GM18505 (cell line): ENCODE results near the gene ABCA8.
"Not testable (repeated sequence)": the region's sequence is repeated elsewhere in the genome, so short reads cannot be mapped to it uniquely, and the experiment has no call there.

Experiments used
- ATAC-seq: cut with Tn5 transposase; IDR thresholded peaks from one replicate; pipeline ENCODE4 v1.9.1; 2021; ENCODE audit not compliant: unreplicated experiment
- POLR2A ChIP-seq: IDR thresholded peaks from 4 replicates; pipeline ENCODE4 v1.6.1; 2011; ENCODE audit warnings: borderline replicate concordance; ENCODE audit not compliant: insufficient read depth, insufficient read length; ENCODE audit errors: extremely low read depth

Gene ABCA8

DNA sequence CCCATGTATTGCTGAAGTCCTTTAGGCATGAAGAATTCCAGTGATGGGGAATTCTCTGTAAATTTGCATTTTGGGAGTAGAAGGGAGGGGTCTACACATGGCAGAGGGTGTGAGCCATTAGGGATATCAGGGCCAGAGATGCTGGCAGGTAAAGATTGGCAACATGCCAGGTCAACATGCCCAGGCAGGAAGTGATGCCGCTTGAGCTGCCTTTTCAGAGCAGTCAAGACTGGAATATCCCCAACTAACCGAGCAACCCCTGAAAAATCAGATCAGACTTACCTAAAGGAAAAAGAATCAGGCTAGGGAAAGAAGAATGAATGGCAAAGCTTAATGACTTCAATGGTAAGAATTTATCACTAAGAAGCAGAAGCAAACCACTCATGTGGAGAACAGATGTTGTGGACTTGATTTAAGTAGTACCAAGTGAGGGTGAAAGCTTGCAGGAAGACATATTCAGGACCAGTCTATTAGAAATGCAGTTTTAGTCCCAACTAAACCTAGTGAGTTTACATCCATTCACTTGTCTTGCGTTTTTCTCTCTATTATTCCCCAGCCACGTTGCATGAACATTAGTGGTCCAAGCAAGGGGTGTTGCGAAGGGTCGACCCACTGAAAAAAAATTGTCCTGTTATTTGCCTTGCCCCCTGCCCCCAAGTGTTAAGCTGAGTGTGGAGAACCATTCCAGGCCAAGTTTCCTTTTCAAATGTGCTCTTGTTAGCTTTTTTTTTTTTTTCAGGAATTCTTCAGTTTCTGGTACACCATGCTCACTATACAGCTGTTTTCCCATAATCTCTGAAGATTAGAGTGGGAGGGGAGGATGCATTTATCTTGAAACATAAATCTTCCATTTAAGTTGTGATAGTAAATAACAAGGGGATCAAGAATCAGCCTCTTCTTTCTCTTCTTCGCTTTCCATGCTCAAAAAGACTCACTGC, 105.2 kb downstream of the ABCA8 start:
- TF ChIP-seq POLR2A = no peak
- ATAC-seq = no peak

DNA sequence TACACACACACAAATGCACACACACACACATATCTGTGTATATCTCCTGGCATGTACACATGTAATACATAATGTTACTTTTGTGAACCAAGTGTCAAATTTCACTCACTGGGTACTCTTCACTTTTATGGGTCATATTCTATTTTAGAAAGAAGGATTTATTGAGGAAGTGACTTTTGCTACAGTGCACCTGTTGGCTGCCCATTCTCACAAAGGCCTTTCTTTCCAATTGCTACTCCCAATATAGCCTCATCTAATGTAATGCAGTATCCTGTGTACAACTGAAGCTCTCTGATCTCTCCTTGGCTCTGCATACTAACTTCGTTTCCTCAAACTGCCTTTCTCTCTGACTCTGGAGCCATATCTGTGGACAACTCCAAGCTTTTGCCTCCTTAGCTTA, 107.5 kb downstream of the ABCA8 start:
- TF ChIP-seq POLR2A = no peak
- no peak for ATAC-seq

DNA sequence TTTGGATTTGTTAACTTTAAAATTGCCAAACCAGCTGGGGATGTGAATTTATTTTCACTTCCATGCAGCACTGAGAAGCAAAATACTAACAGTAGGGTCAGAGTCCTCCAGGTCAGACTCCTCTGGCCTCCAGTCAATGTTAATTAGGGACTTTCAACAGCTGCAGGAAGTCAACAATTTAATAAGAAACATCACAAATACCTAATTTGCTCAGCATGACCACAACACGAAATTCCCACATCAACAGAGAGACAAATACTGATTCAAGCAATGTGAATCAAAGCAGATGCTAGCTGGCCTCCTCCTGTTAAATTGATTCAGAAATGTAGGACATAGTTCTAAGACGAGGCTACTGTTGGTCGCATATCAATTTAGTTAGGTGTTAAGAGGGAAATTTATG, 111.7 kb downstream of the ABCA8 start:
- no peak for ATAC-seq
- no peak for TF ChIP-seq POLR2A

DNA sequence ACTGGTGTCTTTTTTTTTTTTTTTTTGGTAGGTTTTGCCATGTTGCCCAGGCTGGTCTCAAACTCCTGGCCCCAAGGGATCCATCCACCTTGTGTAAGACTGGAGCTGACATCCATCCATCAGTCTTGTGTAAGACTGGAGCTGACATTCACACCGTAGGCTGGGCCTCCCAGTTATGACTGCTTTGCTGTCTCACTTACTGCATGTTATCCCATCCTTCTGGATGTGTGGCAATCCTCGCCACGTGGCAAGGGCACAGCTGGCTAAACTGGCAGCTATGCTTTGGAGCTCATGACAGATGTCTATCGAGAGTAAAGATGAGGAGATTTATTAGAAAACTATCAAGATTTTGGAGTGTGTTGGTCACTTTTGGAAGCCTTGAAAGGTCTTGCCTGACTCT, 115.1 kb downstream of the ABCA8 start:
- TF ChIP-seq POLR2A = no peak
- ATAC-seq = no peak

DNA sequence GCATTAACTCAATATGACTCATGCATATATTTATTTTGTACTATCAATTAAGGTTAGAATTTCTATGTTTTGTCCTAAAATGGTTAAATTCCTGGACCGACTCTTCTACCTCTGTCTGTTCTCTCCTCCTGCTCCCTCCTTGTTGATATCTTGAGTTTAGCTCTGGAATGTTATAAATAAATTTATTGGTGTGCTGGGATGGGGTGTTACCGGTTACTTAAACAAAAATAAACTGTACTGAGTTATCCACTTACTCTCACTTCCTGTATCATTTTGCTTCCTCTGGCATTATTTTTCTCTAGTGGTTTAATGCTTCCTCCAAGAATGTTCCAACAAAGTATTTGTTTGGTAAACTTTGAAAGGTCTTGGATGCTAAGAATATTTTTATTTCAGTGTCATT, 120.1 kb downstream of the ABCA8 start:
- TF ChIP-seq POLR2A = no peak
- ATAC-seq = no peak

DNA sequence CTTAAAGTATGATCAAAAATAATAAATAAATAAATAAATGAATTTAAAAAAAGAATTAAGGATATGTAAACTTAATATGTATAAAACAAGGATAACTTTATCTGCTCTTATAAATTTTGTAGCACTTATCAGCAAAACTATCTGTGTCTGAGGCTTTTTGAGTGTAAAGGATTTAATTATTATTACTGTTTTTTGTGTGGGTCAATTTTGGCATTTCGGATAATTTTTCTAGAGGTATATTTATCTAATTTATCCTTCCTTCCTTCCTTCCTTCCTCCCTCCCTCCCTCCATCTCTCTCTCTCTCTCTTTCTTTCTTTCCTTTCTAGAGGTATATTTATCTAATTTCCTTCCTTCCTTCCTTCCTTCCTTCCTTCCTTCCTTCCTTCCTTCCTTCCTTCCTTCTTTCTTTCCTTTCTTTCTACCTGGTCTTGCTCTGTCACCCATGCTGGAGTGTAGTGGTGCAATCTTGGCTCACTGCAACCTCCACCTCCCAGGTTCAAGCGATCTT, 120.8 kb downstream of the ABCA8 start:
- no peak for ATAC-seq
- no peak for TF ChIP-seq POLR2A

DNA sequence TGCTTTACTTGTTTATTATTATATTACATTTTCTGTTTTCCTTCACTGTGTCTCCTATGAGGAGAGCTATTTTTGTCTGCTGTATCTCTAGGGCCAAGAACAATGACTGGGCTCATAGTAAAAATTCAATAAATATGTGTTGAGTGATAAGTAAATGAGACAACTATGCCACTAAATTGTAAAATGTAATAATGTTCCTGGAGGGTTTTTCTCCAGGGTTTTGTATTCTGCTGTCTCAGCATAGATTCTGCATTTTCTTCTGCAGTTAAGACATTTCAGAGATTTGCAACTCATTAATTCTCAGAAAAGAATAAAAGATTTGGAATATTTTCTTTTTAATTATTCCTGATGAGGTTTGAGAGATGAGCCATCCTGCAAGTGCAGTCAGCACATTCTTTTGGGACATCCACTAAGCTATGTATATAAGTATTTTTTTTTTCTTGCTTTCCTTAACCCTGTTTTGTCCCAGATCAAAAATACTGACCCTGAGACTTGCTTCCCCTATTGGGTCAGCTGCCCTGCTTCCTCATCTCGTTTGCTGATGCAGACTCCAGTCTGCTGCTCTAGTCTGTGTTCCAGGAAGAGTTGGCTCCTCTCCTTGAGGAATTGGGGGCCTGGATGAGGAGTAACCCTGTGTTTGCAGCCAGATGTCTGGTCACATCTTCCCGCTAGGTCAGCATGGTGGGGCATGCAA, 122.9 kb downstream of the ABCA8 start:
- no peak for TF ChIP-seq POLR2A
- no peak for ATAC-seq

DNA sequence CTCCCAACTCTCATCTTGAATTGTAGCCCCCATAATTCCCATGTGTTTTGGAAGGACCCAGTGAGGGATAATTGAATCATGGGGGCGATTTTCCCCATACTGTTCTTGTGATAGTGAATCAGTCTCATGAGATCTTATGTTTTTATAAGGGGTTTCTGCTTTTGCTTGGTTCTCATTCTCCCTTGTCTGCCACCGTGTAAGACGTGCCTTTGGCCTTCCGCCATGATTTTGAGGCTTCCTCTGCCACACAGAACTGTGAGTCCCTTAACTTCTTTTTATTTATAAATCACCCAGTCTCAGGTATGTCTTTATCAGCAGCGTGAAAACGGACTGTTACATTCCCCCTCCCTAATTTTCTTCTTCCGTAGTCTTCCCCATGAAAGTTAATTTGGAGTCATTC, 124.0 kb downstream of the ABCA8 start:
- TF ChIP-seq POLR2A = no peak
- ATAC-seq = no peak

DNA sequence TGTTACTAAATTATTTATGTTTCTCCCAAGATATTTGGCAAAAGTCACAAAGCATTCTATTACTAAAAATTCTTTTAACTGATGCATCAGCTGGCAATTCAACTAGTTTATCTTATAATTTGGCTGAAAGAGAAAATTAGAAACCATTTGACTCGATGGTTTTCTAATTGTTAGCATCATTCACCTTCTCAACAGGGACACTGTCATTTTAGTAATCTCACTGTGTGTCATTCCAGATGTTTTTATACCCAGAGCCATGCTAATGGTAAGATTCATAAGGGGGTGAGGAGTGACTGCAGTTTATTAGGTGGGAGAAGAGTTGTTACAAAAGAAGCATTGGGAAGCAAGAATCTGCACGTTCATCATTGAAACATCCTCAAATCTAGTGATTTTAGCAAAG, 124.9 kb downstream of the ABCA8 start:
- no peak for TF ChIP-seq POLR2A
- ATAC-seq = no peak

DNA sequence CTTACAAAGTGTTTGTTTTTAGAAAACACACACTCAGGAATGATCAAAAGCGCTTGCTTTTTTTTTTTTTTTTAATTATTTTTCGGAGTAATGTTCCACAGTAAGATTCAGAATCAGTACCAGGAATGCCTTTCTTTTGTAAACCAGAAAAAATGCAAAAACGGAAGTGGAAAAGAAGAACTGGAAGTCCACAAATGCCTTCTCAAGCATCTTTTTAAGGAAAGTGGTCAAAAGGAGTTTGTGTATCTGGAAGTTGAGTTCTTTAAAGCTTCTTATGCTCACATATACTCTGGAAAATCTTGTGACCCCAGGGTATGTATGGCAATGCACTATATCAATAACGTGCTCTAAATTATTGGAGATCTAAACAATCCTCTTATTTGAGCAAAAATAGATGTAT, 126.0 kb downstream of the ABCA8 start:
- no peak for TF ChIP-seq POLR2A
- ATAC-seq = no peak

DNA sequence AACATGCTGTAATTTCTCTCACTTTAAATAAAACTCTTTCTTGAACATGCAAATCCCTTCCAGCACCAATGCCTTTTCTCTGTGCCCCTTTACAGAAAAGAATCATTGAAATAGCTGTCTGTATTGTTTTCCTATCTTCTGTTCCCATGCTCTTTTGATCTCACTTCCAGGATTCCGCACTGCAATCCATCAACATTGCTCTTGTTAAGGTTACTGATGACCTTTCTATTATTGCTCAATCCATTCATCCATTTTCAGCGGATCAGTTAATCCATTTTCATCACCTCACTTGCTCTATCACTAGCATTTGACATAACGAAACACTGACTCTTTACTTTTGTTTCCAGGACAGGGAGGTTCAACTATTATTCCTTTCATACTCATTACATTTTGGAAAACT, 130.5 kb downstream of the ABCA8 start:
- ATAC-seq = no peak
- no peak for TF ChIP-seq POLR2A

DNA sequence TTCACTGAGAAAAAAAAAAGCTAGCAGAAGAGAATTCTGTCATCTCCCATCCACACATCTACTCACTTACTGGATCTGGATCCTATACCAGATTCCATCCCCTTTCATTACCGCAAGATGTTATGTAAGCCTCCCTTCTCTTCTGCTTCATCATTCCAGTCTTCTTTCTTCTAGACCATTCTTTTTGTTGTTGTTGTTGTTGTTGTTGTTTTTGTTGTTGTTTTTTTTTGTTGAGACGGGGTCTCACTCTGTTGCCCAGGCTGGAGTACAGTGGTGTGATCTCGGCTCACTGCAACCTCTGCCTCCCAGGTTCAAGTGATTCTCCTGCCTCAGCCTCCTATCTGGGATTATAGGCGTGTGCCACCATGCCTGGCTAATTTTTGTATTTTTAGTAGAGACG, 131.0 kb downstream of the ABCA8 start:
- ATAC-seq = not testable (repeated sequence)

DNA sequence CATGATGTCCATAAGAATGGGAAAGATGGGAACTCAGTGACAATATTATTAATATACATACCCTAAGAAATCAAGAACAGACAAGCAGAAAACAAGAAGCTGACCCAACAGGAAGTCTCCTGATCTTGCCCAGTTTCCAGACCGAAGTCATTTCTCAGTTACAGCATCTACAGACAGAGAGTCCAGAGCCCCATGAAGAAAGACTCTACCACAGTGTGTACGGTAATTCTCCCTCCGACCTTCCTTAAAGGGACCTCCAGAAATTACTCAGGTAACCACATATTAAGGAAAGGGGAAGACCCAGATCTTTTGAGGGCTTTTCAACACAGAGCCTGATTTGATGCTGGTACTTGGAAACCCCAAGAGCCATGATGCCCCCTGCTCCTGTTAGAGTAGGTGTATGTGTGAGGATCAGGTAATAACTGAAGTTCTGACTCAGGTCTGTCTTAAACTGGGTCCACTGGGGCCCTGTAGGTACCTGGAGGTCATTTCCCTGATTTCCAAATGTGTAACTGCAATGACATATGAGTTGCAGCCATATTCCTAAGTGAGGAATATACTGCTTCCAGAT, 132.4 kb downstream of the ABCA8 start:
- ATAC-seq = no peak

More for the DNA sequence above, 132.4 kb downstream of the ABCA8 start:
- no peak for TF ChIP-seq POLR2A
